DOHH2 (cell line): ENCODE results near the gene LETM1.

ENCODE experiments used
- H3F3A ChIP-seq: fragments of 200-600 bp; sonication (generic), shearing (Covaris generic); 2 replicates; pipeline ENCODE4 v1.6.0; 2016; ENCODE audit warnings: antibody characterized with exemption, mild to moderate bottlenecking; ENCODE audit not compliant: control insufficient read depth, insufficient read depth
- H3K27ac ChIP-seq: fragments of 200-600 bp; sonication (generic); 2 replicates; pipeline ENCODE4 v1.5.1; 2014; ENCODE audit warnings: low read depth, mild to moderate bottlenecking, low read length, moderate library complexity
- H3K27me3 ChIP-seq: fragments of 200-600 bp; sonication (generic); 2 replicates; pipeline ENCODE4 v1.6.1; 2014; ENCODE audit warnings: mild to moderate bottlenecking, low read length, mixed read lengths; ENCODE audit not compliant: control insufficient read depth
- H3K36me3 ChIP-seq: fragments of 200-600 bp; sonication (generic); 2 replicates; pipeline ENCODE4 v1.6.1; 2014; ENCODE audit warnings: mild to moderate bottlenecking, low read length, moderate library complexity, mixed read lengths; ENCODE audit not compliant: control insufficient read depth
- H3K4me1 ChIP-seq: fragments of 200-600 bp; sonication (generic); 2 replicates; pipeline ENCODE4 v1.6.1; 2014; ENCODE audit warnings: mild to moderate bottlenecking, low read length, mixed read lengths; ENCODE audit not compliant: control insufficient read depth
- H3K4me2 ChIP-seq: fragments of 200-600 bp; sonication (generic); 2 replicates; pipeline ENCODE4 v1.6.0; 2014; ENCODE audit warnings: mild to moderate bottlenecking, low read length, moderate library complexity
- H3K4me3 ChIP-seq: fragments of 200-600 bp; sonication (generic); 2 replicates; pipeline ENCODE4 v1.5.1; 2014; ENCODE audit warnings: mild to moderate bottlenecking, low read length, mixed read lengths
- H3K79me2 ChIP-seq: fragments of 200-600 bp; sonication (generic); 2 replicates; pipeline ENCODE4 v1.6.1; 2014; ENCODE audit warnings: mild to moderate bottlenecking, low read length, mixed read lengths; ENCODE audit not compliant: control insufficient read depth
- H3K9me2 ChIP-seq: fragments of 200-600 bp; sonication (generic); replicated peaks from 2 replicates; pipeline ENCODE4 v1.6.1; 2014; ENCODE audit warnings: mild to moderate bottlenecking, low read length, mixed read lengths; ENCODE audit not compliant: control insufficient read depth
- H3K9me3 ChIP-seq: fragments of 200-600 bp; sonication (generic); 2 replicates; pipeline ENCODE4 v1.6.1; 2014; ENCODE audit warnings: antibody characterized with exemption, low read length, mixed read lengths; ENCODE audit not compliant: control insufficient read depth, insufficient read depth
- H4K20me1 ChIP-seq: fragments of 200-600 bp; sonication (generic); 2 replicates; pipeline ENCODE4 v1.6.0; 2014; ENCODE audit warnings: low read depth, mild to moderate bottlenecking, antibody characterized with exemption, low read length, moderate library complexity; ENCODE audit not compliant: control insufficient read depth, insufficient read depth
- EZH2phosphoT487 ChIP-seq: fragments of 200-600 bp; sonication (generic); IDR thresholded peaks from 2 replicates; pipeline ENCODE4 v1.6.1; 2017; ENCODE audit warnings: borderline replicate concordance, mild to moderate bottlenecking, antibody characterized with exemption, low read length, moderate library complexity, mixed read lengths
- TF ChIP-seq, protein P1 (sequence below): fragments of 200-600 bp; sonication (generic); IDR thresholded peaks from one replicate; pipeline ENCODE4 v1.5.1; 2014; ENCODE audit warnings: antibody characterized with exemption, mild to moderate bottlenecking, low read depth, low read length; ENCODE audit not compliant: poor library complexity, severe bottlenecking

Gene LETM1

GRCh38 chr4:1823545-1823932, 32.4 kb downstream of the LETM1 start:
- Histone ChIP-seq H3K79me2 (no peaks in the 10 kb centered on the region), H3K4me2 (no peak overlapping the region)
- TF ChIP-seq EZH2phosphoT487 = no peak
- TF ChIP-seq, protein P1, sequence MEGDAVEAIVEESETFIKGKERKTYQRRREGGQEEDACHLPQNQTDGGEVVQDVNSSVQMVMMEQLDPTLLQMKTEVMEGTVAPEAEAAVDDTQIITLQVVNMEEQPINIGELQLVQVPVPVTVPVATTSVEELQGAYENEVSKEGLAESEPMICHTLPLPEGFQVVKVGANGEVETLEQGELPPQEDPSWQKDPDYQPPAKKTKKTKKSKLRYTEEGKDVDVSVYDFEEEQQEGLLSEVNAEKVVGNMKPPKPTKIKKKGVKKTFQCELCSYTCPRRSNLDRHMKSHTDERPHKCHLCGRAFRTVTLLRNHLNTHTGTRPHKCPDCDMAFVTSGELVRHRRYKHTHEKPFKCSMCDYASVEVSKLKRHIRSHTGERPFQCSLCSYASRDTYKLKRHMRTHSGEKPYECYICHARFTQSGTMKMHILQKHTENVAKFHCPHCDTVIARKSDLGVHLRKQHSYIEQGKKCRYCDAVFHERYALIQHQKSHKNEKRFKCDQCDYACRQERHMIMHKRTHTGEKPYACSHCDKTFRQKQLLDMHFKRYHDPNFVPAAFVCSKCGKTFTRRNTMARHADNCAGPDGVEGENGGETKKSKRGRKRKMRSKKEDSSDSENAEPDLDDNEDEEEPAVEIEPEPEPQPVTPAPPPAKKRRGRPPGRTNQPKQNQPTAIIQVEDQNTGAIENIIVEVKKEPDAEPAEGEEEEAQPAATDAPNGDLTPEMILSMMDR = no peak

GRCh38 chr4:1822568-1823544, 33.1 kb downstream of the LETM1 start:
- TF ChIP-seq, protein P1 = no peak
- TF ChIP-seq EZH2phosphoT487 = no peak
- Histone ChIP-seq H4K20me1 (no peaks in the 10 kb centered on the region), H3K4me1 (no peaks in the 10 kb centered on the region), H3K36me3 (peaks cover 61% of the 10 kb centered on the region), H3F3A (no peaks in the 10 kb centered on the region), H3K27ac (no peak overlapping the region), H3K9me2 (no peaks in the 10 kb centered on the region), H3K4me3 (no peak overlapping the region), H3K27me3 (no peaks in the 10 kb centered on the region), H3K4me2 (no peak overlapping the region), H3K9me3 (no peaks in the 10 kb centered on the region), H3K79me2 (no peaks in the 10 kb centered on the region)

More at GRCh38 chr4:1823545-1823932, 32.4 kb downstream of the LETM1 start:
- H3K36me3 ChIP-seq = peaks cover 57% of the 10 kb centered on the region
- H4K20me1 ChIP-seq = no peaks in the 10 kb centered on the region
- no peaks in the 10 kb centered on the region for H3K27me3 ChIP-seq
- H3F3A ChIP-seq = no peaks in the 10 kb centered on the region
- H3K4me1 ChIP-seq = no peaks in the 10 kb centered on the region
- no peak overlapping the region for H3K27ac ChIP-seq
- no peaks in the 10 kb centered on the region for H3K9me2 ChIP-seq
- no peak overlapping the region for H3K4me3 ChIP-seq
- no peaks in the 10 kb centered on the region for H3K9me3 ChIP-seq

DNA sequence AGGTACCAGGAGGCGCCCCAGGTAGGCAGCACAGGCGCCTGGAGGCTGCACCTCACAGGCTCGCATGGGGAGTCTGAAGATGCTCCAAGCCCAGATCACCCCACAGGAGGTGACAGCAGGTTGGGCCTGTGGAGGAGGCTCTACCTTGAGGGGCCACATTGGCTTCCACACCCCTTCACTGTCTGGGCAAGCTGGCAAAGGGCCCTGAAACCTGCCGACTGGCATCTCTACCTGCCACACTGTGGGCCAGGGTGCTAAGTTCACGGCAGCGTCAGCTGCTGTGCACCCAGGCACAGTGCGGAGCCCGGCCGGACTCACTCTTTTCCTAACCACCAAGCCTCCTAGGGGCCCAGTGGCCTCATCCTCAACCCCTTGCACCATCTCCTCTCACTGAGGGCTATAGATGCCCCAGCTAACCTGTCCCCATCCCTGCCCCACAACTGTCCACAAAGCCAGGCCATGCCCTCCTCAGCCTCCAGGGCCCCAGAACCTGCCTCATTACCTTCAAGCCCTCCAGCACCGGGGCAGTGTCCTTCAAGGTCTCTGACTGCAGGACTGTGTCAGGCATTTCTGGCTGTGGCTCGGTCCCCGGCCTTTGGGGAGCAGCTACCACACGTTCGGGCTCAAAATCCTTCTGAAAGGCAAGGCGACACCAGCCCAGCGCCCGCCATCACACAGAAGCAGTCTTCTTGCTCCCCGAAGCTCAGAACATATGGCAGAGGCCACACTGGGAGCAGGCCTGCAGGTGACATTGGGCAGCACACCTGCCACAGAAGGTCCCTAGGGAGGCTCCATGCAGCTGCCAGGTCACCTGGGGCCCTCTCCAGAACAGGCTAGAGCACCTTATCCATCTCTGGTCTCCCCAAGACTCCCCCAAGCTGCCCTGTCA, 34.0 kb downstream of the LETM1 start:
- no peaks in the 10 kb centered on the region for H3K79me2 ChIP-seq
- H4K20me1 ChIP-seq = no peaks in the 10 kb centered on the region
- no peak overlapping the region for H3K27ac ChIP-seq
- H3K4me1 ChIP-seq = no peaks in the 10 kb centered on the region
- no peak for TF ChIP-seq EZH2phosphoT487
- TF ChIP-seq, protein P1 = no peak
- peaks cover 68% of the 10 kb centered on the region for H3K36me3 ChIP-seq
- H3K9me2 ChIP-seq = no peaks in the 10 kb centered on the region
- H3K4me3 ChIP-seq = no peak overlapping the region
- H3K4me2 ChIP-seq = no peak overlapping the region
- no peaks in the 10 kb centered on the region for H3K9me3 ChIP-seq
- no peaks in the 10 kb centered on the region for H3K27me3 ChIP-seq
- no peaks in the 10 kb centered on the region for H3F3A ChIP-seq
